Inflammatory macrophage treated with lipopolysaccharide for 1 hour (primary cell): ENCODE results near the gene SPATA13.

Experiments used
- DNase-seq, 2 donors: peaks; one replicate each; pipeline ENCODE4 v3.0.0-alpha.2; 2020 to 2022

SPATA13 gene

GRCh38 chr13:24225930-24226329 lies 65.4 kb downstream of the SPATA13 start:
- no peak for DNase-seq

- no peak for DNase-seq
Measured at GRCh38 chr13:24226762-24227161, 66.2 kb downstream of the SPATA13 start.

- peak; percentile 40 to 67 for DNase-seq
Measured at GRCh38 chr13:24228852-24229458, 68.4 kb downstream of the SPATA13 start.

GRCh38 chr13:24230428-24231072 lies 70.0 kb downstream of the SPATA13 start:
- no peak for DNase-seq

DNA sequence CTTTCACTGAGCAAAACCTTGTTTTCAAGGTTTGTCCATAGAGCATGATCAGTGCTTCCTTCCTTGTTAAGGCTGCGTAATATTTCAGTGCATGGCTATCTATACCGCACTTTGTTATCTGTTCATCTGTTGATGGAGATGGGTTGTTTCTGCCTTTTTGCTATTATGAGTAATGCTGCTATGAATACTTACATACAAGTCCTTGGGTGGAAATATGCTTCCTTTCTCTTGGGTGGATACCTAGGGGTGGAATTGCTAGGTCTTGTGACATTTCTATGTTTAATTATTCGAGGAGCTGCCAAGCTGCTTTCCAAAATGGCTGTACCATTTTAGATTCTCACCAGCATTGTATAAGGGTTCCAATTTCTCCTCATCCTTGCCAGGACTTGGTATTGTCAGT lies 70.9 kb downstream of the SPATA13 start:
- no peak for DNase-seq

GRCh38 chr13:24232037-24232436 lies 71.5 kb downstream of the SPATA13 start:
- no peak for DNase-seq

- no peak for DNase-seq
Measured at GRCh38 chr13:24232474-24232873, 72.0 kb downstream of the SPATA13 start.

- DNase-seq, result no peak
Measured at GRCh38 chr13:24233351-24233901, 72.9 kb downstream of the SPATA13 start.

GRCh38 chr13:24234200-24234915 lies 73.8 kb downstream of the SPATA13 start:
- DNase-seq, result no peak

DNA sequence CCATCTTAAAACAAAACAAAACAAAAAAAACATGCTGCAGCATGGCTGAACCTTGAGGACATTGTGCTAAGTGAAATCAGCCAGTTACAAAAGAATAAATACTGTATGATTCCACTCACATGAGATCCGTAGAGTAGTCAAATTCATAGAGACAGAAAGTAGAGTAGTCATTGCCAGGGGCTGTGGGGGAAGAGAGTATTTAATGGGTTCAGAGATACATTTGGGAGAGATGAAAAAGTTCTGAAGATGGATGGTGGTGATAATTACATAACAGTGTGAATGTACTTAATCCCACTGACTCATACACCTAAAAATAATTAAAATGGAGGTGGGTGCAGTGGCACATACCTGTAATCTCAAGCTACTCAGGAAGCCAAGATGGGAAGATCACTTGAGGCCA lies 76.8 kb downstream of the SPATA13 start:
- no peak for DNase-seq

- no peak for DNase-seq
Measured at GRCh38 chr13:24241336-24241735, 80.8 kb downstream of the SPATA13 start.

- no peak for DNase-seq
Measured at GRCh38 chr13:24242100-24242499, 81.6 kb downstream of the SPATA13 start.

DNA sequence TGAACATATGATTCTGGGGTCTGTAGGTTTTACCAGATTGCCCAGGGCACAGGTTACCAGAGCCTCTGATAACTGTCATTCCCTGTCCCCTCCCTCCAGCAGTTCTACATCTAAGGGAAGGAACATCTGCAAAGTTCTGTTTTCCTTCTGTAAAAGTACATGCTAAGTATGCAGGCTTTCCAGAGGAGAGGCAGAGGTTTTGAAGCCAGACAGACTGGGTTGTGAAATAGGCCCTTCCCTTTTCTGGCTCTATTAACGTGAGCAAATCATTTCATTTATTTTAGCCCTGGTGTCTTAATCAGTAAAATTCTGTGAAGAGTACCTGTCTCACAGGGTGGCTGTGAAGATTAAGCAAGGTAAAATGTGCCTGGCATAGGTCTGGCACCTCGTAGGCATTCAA lies 82.8 kb downstream of the SPATA13 start:
- peak; percentile 29 to 58 for DNase-seq

DNA sequence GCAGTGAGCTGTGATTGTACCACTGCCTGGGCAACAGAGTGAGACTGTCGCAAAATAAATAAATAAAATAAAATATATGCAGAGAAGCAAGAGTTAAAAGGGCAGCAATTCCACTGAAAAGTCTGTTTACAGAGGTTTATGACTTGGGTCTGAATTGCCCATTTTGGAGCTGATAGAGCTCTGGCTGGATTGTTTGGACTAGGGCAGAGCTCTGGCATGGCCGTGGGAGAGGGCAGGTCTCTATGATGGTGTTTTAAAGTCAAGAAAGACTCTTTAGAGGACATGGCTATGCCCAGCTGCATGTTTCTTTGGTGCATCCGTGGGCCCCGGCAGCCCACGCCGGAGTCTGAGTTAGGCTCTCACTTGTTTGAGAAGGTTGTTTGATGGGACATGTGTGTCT lies 84.3 kb downstream of the SPATA13 start:
- no peak for DNase-seq

DNA sequence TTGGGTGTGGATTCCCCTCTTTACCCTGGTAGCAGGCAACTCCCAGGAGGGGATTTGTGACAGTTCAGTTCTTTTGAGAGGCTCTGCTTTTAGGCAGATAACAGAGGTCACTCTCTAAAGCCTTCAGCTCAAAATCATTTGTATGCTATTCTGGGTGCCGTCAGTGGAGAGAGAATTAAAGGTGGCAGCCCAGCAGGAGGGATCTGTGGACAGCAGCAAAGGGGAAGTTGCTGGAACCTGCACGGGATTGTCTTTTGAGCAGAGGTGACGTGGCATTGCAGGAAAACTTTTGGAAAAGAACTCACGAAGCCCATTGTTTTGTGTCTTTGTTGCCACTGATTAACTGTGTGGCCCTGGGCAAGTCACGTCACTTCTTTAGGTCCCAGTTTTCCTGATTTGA lies 86.5 kb downstream of the SPATA13 start:
- no peak for DNase-seq

- DNase-seq, result peak in 1 of 2 donors; percentile 30
Measured at GRCh38 chr13:24249624-24250023, 89.1 kb downstream of the SPATA13 start.

GRCh38 chr13:24250376-24251057 lies 90.0 kb downstream of the SPATA13 start:
- peak; percentile 23 to 59 for DNase-seq

DNA sequence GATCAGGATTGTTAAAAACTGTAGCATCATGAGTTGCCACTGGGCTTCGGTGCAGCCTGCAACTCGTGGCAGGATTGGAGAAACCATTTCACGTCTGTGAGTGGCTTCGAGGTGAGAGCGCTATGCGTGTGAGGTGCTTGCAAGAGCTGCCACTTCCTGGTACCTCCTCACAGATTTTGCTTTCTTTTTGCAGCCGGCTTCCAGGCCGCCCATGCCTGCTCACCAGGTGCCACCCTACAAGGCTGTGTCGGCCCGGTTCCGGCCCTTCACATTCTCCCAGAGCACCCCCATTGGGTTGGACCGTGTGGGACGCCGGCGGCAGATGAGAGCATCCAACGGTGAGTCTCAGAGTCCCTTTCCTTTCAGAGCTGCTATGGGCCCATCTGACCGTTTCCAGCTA lies 91.0 kb downstream of the SPATA13 start:
- DNase-seq, result no peak

DNA sequence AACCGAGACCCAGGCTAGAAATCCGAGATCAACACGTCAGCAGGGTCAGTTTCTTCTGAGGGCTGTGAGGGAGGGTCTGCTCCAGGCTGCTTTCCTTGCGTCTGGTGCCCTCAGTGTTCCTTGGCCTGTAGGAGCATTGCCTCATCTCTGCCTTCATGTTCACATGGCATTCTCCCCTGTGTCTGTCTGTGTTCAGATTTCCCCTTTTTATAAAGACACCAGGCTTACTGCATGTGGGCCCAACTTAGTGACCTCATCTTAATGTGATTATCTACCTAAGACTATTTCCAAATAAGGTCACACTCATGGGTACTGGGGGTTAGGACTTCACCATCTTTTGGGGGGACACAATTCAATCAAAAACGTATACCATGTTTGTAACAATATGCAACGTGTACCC lies 91.6 kb downstream of the SPATA13 start:
- DNase-seq, result peak; percentile 62 to 89

GRCh38 chr13:24253520-24254145 lies 93.1 kb downstream of the SPATA13 start:
- DNase-seq, result no peak

- peak; percentile 95 to 99 for DNase-seq
Measured at GRCh38 chr13:24254146-24254841, 93.8 kb downstream of the SPATA13 start.

GRCh38 chr13:24257497-24257896 lies 97.0 kb downstream of the SPATA13 start:
- DNase-seq, result no peak
